GM19035 (cell line): ENCODE results near the gene COL2A1.

Experiments used
- ATAC-seq: cut with Tn5 transposase; IDR thresholded peaks from one replicate; pipeline ENCODE4 v1.9.1; 2021; ENCODE audit not compliant: unreplicated experiment

COL2A1 gene

DNA sequence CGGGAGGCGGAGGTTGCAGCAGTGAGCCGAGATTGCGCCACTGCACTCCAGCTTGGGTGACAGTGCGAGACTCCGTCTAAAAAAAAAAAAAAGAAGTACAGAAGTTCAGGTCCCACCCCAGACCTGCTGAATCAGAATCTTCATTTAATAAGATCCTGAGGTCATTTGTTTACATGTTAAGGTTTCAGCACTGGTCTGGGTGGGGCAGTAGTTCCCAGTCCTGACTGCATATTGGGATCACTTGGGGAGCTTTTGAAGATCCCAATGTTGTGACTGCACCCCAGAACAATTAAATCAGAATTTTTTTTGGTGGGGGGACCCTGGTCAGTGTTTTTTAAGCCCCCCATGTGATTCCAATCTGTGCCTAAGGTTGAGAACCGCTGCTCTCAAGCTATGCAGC lies 11.7 kb upstream of the COL2A1 start:
- no peak for ATAC-seq

DNA sequence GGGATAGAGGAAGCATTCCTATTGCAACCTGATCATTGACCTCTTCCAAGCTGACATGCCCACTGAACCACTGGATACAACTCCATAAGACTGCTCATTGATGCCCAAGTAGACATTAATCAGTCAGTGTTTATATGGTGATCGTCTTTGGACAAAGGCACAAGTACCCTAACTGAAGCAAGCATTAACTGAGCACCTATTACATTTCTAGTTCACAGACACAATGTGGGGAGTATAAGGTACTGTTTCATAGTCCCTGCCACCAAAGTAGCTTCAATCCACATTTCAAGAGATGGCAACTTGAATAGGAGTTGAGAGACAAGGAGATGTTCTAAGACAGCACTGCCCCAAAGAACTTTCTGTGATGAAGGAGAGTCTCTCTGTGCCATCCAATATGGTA lies 10.9 kb upstream of the COL2A1 start:
- no peak for ATAC-seq

DNA sequence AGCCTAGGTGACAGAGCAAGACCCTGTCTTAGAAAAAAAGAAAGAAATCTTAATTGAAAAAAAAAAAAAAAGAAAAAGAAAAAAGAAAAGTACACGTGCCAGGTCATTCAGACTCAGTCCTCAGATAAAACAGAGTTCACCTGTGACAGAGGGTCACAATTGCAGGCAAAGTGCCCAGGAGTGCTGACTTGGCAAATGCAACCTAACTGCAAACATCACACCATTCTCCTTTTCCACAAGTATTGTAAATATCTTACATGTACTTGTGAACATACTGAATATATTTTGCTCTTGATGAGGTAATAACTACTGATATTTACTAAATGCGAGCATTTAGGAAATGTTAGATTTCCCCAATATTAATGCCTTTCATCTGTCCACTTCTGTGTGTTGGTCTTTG lies 9.0 kb upstream of the COL2A1 start:
- no peak for ATAC-seq

DNA sequence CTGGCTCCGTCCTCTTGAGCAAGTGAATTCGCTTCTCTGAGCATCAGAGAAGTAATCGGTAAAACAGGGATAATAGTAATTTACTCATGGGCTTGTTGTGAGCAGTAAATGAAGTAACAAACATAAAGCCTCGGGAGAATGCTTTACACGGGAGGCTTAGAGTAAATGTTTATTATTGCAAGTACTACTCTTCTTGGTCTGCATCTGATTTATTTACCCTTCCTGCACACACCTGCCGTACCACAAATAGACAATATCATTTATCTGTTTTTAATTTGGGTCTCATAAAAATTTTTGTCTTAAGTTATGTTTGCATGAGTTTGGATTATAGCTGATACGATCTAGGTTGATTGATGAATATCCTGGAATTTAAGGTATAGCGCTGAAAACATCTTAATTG lies 7.8 kb upstream of the COL2A1 start:
- ATAC-seq: no peak

DNA sequence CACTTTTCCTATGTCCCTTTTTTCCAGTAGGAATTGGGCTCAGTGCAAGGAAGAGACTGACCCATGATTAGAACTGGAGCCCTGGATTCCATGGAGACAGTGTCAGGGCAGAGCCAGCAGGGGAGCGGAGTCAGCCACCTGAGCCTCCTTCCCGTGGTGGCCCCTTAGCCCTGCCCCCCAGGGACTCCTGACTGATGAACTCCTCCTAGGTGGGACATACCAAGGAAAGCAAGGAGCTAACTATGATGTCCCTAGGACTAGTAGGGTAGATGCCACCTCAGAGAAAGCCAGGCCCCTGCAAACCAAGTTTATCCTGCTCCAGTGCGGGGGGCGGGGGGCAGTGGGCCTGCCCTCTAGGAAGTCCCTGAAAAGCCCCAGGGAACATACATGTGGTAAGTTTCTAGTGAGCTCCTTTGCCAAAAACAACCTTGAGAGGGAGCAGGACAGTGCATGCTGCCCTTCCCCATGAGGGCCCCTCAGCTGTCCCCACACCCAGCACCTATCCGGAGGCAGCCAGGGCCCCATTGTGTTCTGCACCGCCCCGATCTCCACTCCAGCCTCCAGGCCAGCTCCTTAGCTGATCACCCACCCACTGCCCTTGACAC lies 6.2 kb upstream of the COL2A1 start:
- ATAC-seq: no peak

DNA sequence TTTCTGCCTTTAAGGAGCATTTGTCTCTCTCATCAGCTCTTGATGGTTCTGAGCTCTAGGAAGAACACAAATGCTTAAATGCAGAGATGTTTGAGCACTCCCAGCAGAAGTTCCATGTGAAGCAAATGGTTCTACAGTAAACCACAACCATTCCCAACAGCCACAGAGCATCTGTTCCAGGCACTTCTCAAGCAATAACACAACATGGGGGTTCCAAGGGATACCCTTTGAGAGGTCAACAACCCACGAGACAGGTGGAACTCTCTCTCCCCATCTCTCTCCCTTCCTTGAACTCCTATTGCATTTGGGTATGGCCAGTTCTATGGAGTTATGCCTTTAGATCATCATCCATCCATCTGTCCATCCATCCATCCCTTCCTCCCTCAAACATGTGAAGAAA lies 5.2 kb upstream of the COL2A1 start:
- no peak for ATAC-seq

DNA sequence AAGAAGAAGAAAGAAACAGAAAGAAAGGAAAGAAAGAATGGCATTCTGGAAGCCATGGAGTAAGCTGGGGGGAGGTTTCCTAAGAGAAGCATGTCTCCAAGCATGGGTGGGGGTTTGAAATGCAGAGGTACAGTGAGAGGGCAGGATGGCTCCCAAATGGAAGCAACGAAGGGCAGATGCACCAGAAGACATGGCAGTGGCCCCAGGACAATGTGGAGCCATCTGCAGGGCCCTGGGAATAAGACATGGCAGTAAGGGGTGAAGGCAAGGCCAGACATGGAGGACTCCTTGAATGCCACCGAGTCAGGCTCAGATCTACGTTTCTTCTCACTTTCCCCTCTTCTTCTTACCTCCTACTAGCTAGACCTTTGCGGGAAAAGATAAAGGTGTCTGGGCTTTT lies 4.7 kb upstream of the COL2A1 start:
- no peak for ATAC-seq

DNA sequence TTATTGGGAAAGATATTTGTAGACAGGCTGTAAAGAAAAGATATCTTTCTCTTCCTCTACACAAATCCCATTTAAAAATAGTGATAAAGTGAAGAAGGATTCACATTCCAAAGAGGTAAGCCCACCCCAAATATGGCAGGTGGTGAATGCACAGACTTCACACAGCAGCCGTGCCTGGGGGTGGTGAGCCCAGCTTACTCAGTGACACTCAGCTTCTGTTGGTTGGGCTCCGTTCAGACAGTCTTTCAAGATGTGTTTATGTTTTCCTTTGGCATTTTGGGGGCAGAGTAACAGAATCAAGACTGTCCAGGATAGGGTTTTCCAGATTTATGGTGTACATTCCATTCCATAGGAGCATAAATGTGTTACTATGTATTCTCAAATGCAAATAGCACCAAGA lies 4.1 kb upstream of the COL2A1 start:
- ATAC-seq: no peak

DNA sequence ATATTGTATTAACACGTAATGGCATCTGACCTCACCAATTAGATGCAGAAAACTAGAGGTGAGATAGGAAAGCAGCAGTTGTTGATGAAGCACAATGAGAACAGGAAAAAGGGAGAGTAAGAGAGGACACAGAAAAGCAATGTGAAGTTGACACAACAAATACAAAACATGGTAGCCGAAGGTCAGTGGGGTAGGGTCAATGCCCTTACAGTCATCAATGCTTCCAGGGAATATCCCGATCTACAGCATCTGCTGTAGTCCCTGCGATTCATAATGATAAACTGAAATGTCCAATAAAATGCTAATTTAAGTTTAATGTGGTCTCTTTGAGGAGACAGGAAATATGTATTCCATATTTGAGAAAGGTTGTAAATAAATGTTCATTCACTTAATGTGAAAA lies 2.9 kb upstream of the COL2A1 start:
- no peak for ATAC-seq

DNA sequence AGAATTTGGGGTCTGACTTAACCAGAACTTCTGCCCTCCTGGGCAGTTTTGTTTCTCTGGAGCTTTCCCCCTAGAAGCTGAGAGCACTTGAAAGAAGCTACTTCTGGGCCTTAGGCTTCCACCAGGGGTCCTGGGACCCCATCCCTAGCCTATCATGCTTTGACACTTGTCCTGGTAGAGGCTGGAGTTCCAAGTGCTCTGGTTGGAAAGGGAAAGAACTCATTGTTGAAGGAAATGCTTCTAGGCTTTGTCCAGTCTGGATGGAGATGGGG lies 1.4 kb upstream of the COL2A1 start:
- ATAC-seq: no peak

DNA sequence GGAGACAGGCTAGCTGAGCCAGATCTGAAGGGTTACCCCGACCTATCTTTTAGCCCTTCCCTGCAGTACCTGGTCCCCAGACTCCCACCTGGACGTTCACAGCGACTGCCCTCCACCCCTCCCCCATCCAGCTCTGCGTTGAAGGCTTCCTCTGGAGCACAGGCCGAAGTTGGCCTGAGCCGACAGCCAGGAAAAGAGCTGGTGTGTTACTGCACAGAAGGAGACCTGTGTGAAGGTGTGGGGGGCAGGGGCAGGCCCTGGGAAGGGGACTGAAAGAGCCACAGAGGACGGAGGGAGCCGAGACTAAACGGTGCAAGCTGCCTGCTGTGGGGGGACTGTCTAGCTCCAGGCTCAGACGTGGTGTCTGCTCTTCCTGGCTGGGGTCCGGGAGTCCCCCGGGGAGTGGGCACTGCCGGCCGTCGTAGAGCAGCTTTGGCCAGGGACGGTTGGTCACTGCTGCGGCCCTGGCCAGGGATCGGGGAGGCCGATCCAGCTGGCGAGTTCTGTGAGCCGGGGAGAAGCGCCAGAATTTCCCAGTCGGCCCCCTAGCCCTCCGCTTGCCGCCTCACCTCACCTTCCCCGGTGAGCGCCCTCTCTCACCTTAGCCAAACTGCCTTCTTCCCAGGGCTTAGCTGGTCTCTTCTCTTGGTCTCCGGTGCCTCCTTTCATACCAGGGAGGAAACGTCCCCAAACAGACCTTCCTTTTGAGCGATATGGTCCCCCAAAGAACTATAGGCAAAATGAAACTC lies 899 bp upstream of the COL2A1 start:
- ATAC-seq: no peak

DNA sequence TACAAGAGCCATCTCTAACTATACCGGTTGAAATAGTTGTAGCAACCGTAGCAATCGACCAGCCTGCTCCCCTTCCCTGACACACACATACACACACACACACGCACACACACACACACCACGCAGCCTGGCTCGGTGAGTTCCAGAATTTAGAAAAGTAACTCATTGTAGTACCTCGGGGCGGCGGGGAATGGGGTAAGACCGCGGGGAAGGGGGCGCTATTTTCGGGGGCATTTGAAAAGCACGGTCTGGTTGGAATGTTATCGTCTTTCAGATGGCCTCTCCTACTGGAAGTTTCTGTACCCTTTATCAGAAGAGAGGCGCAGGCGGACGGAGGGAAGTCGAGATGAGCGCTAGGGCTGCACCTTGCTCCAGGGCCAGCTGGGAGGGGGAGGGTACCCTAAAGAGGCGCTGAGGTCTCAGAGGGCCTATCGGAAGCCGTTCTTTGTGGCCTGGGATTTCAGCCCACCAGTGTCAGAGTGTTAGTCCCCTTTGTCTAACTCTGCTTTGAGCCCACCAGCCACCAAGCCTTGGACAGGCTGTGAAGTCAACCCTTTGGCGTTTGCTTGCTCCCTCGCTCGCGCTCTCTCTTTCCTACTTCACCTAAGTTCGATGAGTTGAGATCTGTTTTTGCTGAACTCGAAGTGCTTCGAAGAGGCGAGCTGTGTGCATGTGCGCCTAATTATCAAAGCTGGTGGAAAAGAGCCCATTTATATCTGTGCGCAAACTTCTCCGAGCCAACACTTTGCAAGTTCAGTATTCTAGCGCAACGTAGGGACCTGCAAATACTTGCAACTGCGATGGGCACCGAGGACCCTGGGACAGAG lies 837 bp downstream of the COL2A1 start:
- no peak for ATAC-seq

DNA sequence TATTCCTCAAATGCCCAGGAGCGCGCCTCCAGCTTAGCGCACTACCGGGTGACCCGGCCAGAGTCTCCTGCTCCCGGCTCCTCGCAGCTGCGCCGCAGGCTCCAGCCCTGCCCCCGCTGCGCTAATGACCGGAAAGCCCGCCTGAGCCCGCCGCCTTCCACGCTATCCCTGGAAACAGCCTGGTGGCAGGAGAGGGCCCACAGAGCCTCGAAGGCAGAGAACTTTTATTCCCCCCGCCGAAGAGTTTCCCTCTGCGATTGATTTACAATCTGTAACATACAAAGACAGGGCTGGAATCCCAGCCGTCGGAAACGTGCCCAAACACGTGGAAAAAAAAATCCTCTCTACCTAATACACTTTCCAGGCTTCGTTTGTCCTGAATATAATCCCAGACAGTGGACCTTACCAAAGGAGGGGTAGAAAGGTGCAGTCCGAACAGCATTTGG lies 1.5 kb downstream of the COL2A1 start:
- no peak for ATAC-seq

DNA sequence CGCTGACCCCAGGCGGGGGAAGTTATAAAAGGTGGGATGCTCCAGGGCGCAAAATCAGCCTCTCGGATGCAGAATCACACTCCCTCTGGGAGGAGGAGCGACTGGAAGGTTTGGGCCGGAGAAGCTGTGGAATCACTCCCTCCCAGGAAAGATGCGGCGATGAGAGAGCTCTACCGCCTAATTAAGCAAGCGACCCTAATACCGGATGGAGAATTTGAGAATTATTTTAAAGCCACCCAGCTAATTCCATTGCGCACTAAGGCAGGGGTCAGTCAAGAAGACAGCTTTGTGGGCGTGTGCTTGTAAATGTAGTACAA lies 1.9 kb downstream of the COL2A1 start:
- ATAC-seq: no peak

DNA sequence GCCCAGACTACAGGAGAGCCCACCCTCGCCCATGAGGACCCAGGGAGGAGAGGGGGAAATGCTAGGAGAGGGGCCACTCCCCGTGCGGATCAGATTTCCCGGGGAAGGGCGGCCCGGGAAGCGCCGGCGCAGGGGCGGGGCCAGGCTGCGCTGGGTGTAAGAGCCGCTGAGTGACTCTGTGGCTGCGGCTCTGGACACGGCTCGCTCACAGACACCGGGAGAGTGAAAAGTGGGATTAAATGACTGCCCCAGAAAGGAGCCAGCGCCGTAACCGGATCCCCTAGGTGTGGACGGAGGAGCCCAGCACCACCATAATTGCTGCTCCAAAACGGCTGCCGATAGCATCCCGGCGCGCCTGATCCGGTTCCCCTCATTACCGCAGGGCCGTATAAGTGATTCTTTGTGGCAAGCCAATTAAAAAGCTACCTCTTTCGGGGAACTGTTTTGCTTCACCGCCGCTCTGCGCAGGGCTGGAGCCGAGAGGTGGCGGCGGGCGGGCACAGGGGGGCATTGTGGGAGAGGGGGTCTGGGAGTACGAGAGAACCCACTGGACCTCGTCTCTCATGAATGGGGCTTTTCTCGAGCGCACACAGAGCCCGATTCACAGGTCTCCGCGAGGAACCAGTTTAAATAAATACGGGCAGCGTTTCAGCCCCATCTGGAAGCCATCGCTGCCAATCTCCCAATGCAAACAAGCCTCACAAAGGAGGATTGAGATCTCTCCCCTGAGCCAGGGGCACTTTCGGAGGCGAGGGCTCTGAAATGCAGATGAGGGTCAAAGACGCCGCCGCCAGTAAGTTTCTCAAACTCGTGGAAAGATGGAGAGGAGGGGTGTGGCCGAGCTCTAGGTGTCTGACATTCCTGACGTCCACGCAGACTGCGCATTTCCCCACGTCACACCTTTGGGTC lies 2.5 kb downstream of the COL2A1 start:
- no peak for ATAC-seq

DNA sequence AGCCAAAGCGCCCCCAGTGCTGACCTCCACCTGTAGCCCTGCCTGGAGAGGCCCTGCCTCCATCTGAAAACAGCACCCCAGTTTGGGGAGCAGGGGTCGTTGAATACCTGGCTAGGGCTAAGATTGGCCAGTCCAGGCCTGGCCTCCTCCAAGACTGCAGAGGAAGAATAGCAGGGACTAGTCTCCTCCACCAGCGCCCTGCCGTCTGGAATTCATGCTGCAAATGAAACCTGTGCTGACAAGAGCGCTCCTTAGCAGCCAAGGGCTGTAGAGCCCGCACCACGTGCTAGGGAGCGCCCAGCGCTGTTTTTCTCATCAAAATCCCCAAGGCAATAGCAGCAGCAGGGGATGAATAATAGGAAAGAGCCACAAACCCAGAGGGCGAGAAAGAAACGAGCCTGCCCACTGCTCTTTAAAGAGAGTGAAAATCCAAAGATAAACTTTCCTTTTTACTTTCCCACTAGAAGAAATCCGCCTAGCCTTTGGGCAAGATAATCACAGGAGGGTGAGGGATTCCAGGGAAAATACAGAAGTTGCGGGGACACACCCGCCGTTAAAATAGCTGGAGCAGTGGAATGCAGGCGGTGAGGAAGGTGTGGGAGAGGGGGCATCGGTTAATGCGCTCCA lies 3.3 kb downstream of the COL2A1 start:
- no peak for ATAC-seq

DNA sequence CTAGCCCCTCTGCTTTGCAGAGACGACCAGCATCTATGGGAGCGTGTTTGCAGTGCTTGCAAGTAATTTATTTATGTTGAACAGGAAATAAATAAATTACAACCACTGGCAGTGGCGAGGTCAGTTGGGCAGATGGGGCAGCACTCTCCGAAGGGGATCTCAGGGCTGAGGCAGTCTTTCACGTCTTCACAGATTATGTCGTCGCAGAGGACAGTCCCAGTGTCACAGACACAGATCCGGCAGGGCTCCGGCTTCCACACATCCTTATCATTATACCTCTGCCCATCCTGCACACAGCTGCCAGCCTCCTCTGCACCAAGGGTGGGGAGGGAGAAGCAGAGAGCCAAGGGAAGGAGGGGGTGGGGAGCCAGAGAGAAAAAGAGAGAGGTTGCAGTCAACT lies 4.5 kb downstream of the COL2A1 start:
- no peak for ATAC-seq

DNA sequence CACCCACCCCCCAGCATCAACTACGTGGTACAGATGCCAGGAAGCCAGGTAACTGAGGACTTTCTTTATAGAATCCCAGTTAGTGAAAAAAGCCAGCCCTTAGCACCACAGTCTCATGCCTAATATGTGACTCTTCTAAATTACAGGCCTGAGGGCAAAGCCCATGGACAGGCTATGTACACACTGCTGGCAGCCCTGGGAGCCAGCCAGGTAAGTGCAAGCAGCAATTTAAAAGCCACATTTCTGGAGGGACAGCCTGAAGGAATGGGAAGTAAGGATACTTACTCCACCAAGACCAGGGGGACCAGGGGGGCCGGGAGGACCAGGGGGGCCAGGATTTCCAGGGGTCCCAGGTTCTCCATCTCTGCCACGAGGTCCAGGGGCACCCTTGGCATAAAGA lies 7.0 kb downstream of the COL2A1 start:
- no peak for ATAC-seq

DNA sequence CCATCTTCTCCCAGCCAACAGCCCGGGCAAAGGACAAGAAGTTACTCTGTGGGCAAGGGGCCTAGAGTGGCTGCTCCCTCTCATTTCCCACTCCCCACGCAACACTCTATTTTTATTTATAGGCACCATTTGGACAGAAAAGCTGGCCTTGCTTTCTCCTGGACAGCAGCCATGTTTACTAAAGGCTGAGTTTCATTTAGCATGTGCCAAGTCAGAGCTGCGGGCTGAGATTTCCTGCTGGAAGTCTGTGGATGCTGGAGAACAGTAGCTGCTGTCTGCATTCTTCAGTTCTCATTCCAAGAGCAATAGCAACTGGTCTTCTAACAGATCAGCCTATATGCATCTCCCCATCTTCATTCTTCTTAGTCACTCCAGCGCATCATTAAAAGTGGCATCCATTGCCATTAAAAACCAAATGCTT lies 8.3 kb downstream of the COL2A1 start:
- ATAC-seq: no peak

DNA sequence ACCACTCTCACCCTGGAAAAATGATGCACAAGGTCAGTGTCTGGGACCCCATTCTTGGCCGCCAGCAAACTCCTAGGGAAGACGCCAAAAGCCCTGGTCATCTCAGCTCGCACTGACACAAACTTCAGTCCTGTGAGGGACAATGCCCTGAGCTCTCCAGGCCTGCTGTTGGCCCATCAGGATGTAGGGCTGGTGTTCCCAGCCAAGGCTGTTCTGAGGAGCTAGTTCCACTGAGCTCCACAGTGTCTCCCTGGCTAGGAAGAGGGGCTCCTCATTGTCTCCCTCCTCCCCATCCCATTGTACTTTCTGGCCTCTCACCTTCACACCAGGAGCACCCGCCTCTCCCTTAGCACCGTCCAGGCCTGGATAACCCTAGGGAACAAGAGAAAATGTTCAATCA lies 10.8 kb downstream of the COL2A1 start:
- no peak for ATAC-seq

DNA sequence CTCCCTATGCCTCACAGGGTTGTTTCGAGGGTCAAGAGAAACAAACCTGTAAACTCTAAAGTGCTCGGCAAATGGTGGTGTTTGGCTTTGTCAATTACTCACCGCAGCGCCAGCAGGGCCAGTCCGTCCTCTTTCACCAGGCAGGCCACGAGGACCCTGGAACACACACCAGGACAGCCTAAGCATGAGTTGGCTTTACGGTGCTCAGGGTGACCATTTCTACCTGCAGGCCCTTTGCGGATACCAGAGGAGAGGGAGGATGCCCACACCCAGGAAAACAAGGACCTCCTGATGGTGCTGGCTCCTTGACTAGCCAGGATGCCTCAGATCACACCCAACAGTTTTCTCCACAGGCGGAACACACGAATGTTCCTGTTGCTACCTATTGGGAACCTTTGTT lies 11.5 kb downstream of the COL2A1 start:
- ATAC-seq: no peak
